GM12878 (cell line): ENCODE data around the gene ARHGEF33. TPM values are rescaled to one million over a fixed set of nuclear protein-coding genes. Genes with fewer than 3 reads are reported as not detected.

Experiments
- ATAC-seq: fragments of 200-7000 bp; cut with Tn5 transposase; 3 replicates; pipeline ENCODE4 v1.9.1; 2020; ENCODE audit warnings: mild to moderate bottlenecking, moderate library complexity
- BruUV-seq: library from RNA; stranded (reverse); fragments of 400-500 nt; replicated peaks from 2 replicates; lab custom pipeline; 2021; lab: Mats Ljungman, UMichigan
- CTCF ChIA-PET: fragments of 300-600 bp; sonication (Branson Sonifier 250); formaldehyde crosslinking; extraction: SDS; loops from one replicate; lab custom pipeline; 2021; ENCODE audit warnings: inconsistent platforms; lab: Yijun Ruan, JAX
- POLR2A ChIA-PET: fragments of 350-600 bp; formaldehyde crosslinking; extraction: SDS; loops from one replicate; lab custom pipeline; 2021; ENCODE audit warnings: inconsistent platforms; lab: Charles Lee
- RAD21 ChIA-PET: fragments of 300-600 bp; sonication (Branson Sonifier 250); formaldehyde crosslinking; loops from one replicate; lab custom pipeline; 2023; ENCODE audit warnings: antibody characterized with exemption; ENCODE audit not compliant: unreplicated experiment; lab: Charles Lee
- SMC1A ChIA-PET: fragments of 300-600 bp; sonication (Branson Sonifier 250); formaldehyde crosslinking; loops from one replicate; lab custom pipeline; 2023; ENCODE audit not compliant: unreplicated experiment, uncharacterized antibody; lab: Charles Lee
- DNase-seq: peaks from one replicate; pipeline ENCODE4 v3.0.0-alpha.2; 2011; ENCODE audit warnings: low read depth, low spot score
- FAIRE-seq: peaks from 3 replicates; lab custom pipeline; 2011; peaks lifted over from hg19 to GRCh38; lab: Jason Lieb, UNC
- H2AFZ ChIP-seq: 2 replicates; pipeline ENCODE4 v1.6.0; 2011; ENCODE audit warnings: low read depth, low read length, control low read depth; ENCODE audit not compliant: control insufficient read depth
- H3K27ac ChIP-seq: 2 replicates; pipeline ENCODE4 v1.5.1; 2011; ENCODE audit warnings: control low read depth; ENCODE audit not compliant: control insufficient read depth, insufficient read depth
- H3K27me3 ChIP-seq, 2 experiments: replicated peaks in 1 of 2; 2 replicates each; pipeline versions ENCODE4 v1.6.0 to v1.6.1; 2011; ENCODE audit warnings: low read length in 1 of 2; ENCODE audit not compliant: control insufficient read depth in 2 of 2, insufficient read depth in 2 of 2
- H3K36me3 ChIP-seq, 2 experiments: 2 replicates each; pipeline ENCODE4 v1.5.1; 2011; ENCODE audit warnings: low read length in 1 of 2; ENCODE audit not compliant: control insufficient read depth in 2 of 2, insufficient read depth in 2 of 2
- H3K4me1 ChIP-seq: 2 replicates; pipeline ENCODE4 v1.6.1; 2011; ENCODE audit warnings: mild to moderate bottlenecking, low read length, moderate library complexity, mixed read lengths; ENCODE audit not compliant: control insufficient read depth, insufficient read depth
- H3K4me2 ChIP-seq: 2 replicates; pipeline ENCODE4 v1.6.0; 2011; ENCODE audit warnings: control low read depth; ENCODE audit not compliant: control insufficient read depth, insufficient read depth
- H3K4me3 ChIP-seq: fragments of 200-600 bp; sonication (generic); 2 replicates; pipeline ENCODE4 v1.5.1; 2016
- H3K79me2 ChIP-seq: 2 replicates; pipeline ENCODE4 v1.6.0; 2011; ENCODE audit warnings: low read length; ENCODE audit not compliant: control insufficient read depth, insufficient read depth
- H3K9ac ChIP-seq: 2 replicates; pipeline ENCODE4 v1.8.0; 2011; ENCODE audit warnings: low read length, control low read depth, mixed read lengths; ENCODE audit not compliant: control insufficient read depth, insufficient read depth
- H3K9me3 ChIP-seq: replicated peaks from 3 replicates; pipeline ENCODE4 v1.5.1; 2011; ENCODE audit warnings: mild to moderate bottlenecking, low read length; ENCODE audit not compliant: control insufficient read depth, insufficient read depth
- H4K20me1 ChIP-seq: 2 replicates; pipeline ENCODE4 v1.6.0; 2011; ENCODE audit not compliant: control insufficient read depth, insufficient read depth
- CREB1 ChIP-seq: IDR thresholded peaks from 2 replicates; pipeline ENCODE4 v1.6.1; 2012; ENCODE audit warnings: low read depth, mild to moderate bottlenecking, inconsistent platforms
- E4F1 ChIP-seq: fragments of 450-650 bp; IDR thresholded peaks from 2 replicates; pipeline ENCODE4 v1.6.1; 2018; ENCODE audit warnings: borderline replicate concordance, mild to moderate bottlenecking; ENCODE audit not compliant: partially characterized antibody
- FOXM1 ChIP-seq: IDR thresholded peaks from 2 replicates; pipeline ENCODE4 v1.6.1; 2012; ENCODE audit warnings: low read depth, mild to moderate bottlenecking, inconsistent platforms, low read length, moderate library complexity
- HCFC1 ChIP-seq: fragments of 150-350 bp; IDR thresholded peaks from 2 replicates; pipeline ENCODE4 v1.6.1; 2014; ENCODE audit warnings: low read length
- HDGF ChIP-seq: fragments of 450-650 bp; IDR thresholded peaks from 2 replicates; pipeline ENCODE4 v1.6.1; 2016; ENCODE audit warnings: antibody characterized with exemption
- IKZF2 ChIP-seq, 2 experiments: fragments of 450-650 bp; IDR thresholded peaks; 2 replicates each; pipeline ENCODE4 v1.6.1; 2017; ENCODE audit warnings: mild to moderate bottlenecking in 2 of 2, moderate library complexity in 2 of 2
- MLLT1 ChIP-seq: fragments of 450-650 bp; IDR thresholded peaks from 2 replicates; pipeline ENCODE4 v1.6.1; 2016; ENCODE audit warnings: mild to moderate bottlenecking
- NFIC ChIP-seq: IDR thresholded peaks from 2 replicates; pipeline ENCODE4 v1.6.1; 2012; ENCODE audit warnings: low read depth, mild to moderate bottlenecking, inconsistent platforms, low read length, moderate library complexity
- NFYA ChIP-seq: IDR thresholded peaks from 2 replicates; pipeline ENCODE4 v1.6.1; 2011; ENCODE audit warnings: low read depth, mild to moderate bottlenecking, low read length, improper control_type of control experiment, borderline replicate concordance
- POLR2A ChIP-seq: IDR thresholded peaks from 2 replicates; pipeline ENCODE4 v1.6.1; 2011; ENCODE audit warnings: low read depth, mild to moderate bottlenecking, low read length
- SREBF1 ChIP-seq: IDR thresholded peaks from 2 replicates; pipeline ENCODE4 v1.6.1; 2012; ENCODE audit warnings: mild to moderate bottlenecking, low read length
- TCF7 ChIP-seq: IDR thresholded peaks from 2 replicates; pipeline ENCODE4 v1.6.1; 2014; ENCODE audit warnings: antibody characterized with exemption, borderline replicate concordance
- USF1 ChIP-seq: IDR thresholded peaks from 2 replicates; pipeline ENCODE4 v1.6.1; 2011; ENCODE audit warnings: borderline replicate concordance, low read depth, mild to moderate bottlenecking, moderate library complexity, mixed read lengths, low read length; ENCODE audit not compliant: insufficient read depth; ENCODE audit errors: extremely low read length
- ZNF24 ChIP-seq: fragments of 450-650 bp; IDR thresholded peaks from 2 replicates; pipeline ENCODE4 v1.6.1; 2017; ENCODE audit warnings: antibody characterized with exemption, mild to moderate bottlenecking
- WGBS: methylation state at CpG from one replicate; pipeline ENCODE4 v1.1.6; 2016; ENCODE audit warnings: low lambda C conversion rate; ENCODE audit not compliant: insufficient replicate concordance, insufficient coverage; ENCODE audit errors: missing lambda C conversion rate; 5-methylcytosine and 5-hydroxymethylcytosine counted together
- in situ Hi-C: fragments of 300-500 bp; cut with MboI; formaldehyde crosslinking; loops from 9 replicates; pipeline ENCODE4 v1.14.3; 2018; ENCODE audit warnings: mixed read lengths
- intact Hi-C: fragments of 100-400 bp; cut with micrococcal nuclease; formaldehyde crosslinking; loops from one replicate; pipeline ENCODE4 v1.14.2; 2022; ENCODE audit not compliant: unreplicated experiment
- polyA plus RNA-seq, 11 experiments: library from polyadenylated mRNA; depleted of rRNA in 4 of 11; unstranded in 6 of 11; stranded (reverse) in 5 of 11; fragments of >200 nt; fragmentation: Nextera tagmentation in 4 of 11; fragmentation: Illumina TruSeq in 1 of 11; extraction: Ambion mirVana in 4 of 11; extraction: Trizol in 1 of 11; gene quantifications; 1 replicate in 1 of 11; 2 replicates in 10 of 11; pipeline versions ENCODE4 v1.2.1 to v1.2.3, GENCODE V29; 2011 to 2016; ENCODE audit warnings: inconsistent platforms in 2 of 11, missing spikeins in 2 of 11, low read depth in 1 of 11
- total RNA-seq, 4 experiments: library from RNA; depleted of rRNA in 3 of 4; stranded (reverse); fragments of >200 nt in 3 of 4; fragmentation: Illumina TruSeq in 1 of 4; extraction: Trizol in 1 of 4; gene quantifications; 2 replicates each; pipeline versions ENCODE4 v1.2.1 to v1.2.3, GENCODE V29; 2013 to 2021

Gene ARHGEF33
- total and polyA plus RNA-seq, 10 of the 15 experiments (the other 5 are each of a cell fraction or from before 2014, with no cell fraction given), result 0.01 to 0.08 (median 0.05) TPM; not detected in 4

GRCh38 chr2:38978296-38978903 is 88.7 kb downstream of the ARHGEF33 start:
- WGBS, result 85% methylated on average over 5 of the region's 5 CpGs
- H2AFZ ChIP-seq, result no peak overlapping the region
- no peaks in the 10 kb centered on the region for H3K9me3 ChIP-seq
- in situ Hi-C loops, result no loop called here
- ATAC-seq (no peak), FAIRE-seq (no peak), DNase-seq (no peak)
- no peaks in the 10 kb centered on the region for H4K20me1 ChIP-seq
- no peaks in the 10 kb centered on the region for H3K79me2 ChIP-seq
- TF ChIP-seq NFYA (no peak), E4F1 (no peak), IKZF2 (IDR thresholded peaks at IDR 0.05) (no peak), POLR2A (no peak)
- intact Hi-C loops, result no loop called here
- no peaks in the 10 kb centered on the region for H3K36me3 ChIP-seq
- POLR2A ChIA-PET, result no interaction called here
- no peaks in the 10 kb centered on the region for H3K27me3 ChIP-seq
- no peak overlapping the region for H3K4me3 ChIP-seq
- H3K4me2 ChIP-seq, result no peak overlapping the region
- H3K9ac ChIP-seq, result no peak overlapping the region
- no TSS peak for BruUV-seq
- H3K27ac ChIP-seq, result no peak overlapping the region
- RAD21 ChIA-PET, result no interaction called here
- CTCF ChIA-PET, result interaction anchor here (1.0 kb wide), 1 partner anchor 32 kb away, joined by 3 read pairs; no protein-coding TSS in a partner anchor
- SMC1A ChIA-PET, result no interaction called here
- H3K4me1 ChIP-seq, result no peaks in the 10 kb centered on the region

GRCh38 chr2:38978908-38979307 is 89.2 kb downstream of the ARHGEF33 start:
- FAIRE-seq (no peak), DNase-seq (no peak), ATAC-seq (no peak)
- Histone ChIP-seq H3K9me3 (no peaks in the 10 kb centered on the region), H3K4me3 (no peak overlapping the region), H4K20me1 (no peaks in the 10 kb centered on the region), H3K27me3 (no peaks in the 10 kb centered on the region), H3K79me2 (no peaks in the 10 kb centered on the region), H3K9ac (no peak overlapping the region), H3K4me2 (no peak overlapping the region), H3K27ac (no peak overlapping the region), H2AFZ (no peak overlapping the region), H3K4me1 (no peaks in the 10 kb centered on the region), H3K36me3 (no peaks in the 10 kb centered on the region)
- intact Hi-C loops (no loop called here), in situ Hi-C loops (no loop called here)
- no TSS peak for BruUV-seq
- RAD21 ChIA-PET, result no interaction called here
- SMC1A ChIA-PET, result interaction anchor here (1.0 kb wide), 1 partner anchor 140 kb away, joined by 4 read pairs; no protein-coding TSS in a partner anchor
- 98% methylated on average over 3 of the region's 3 CpGs for WGBS
- POLR2A ChIA-PET, result no interaction called here
- CTCF ChIA-PET, result no interaction called here
- TF ChIP-seq HDGF (no peak), MLLT1 (no peak), HCFC1 (no peak), TCF7 (no peak), NFIC (no peak), SREBF1 (no peak), ZNF24 (no peak), FOXM1 (no peak), USF1 (no peak), NFYA (no peak), CREB1 (no peak)
